WI38 (cell line): ENCODE data around the gene SPECC1.

Source experiments
- H3K4me3 ChIP-seq: 2 replicates; pipeline ENCODE4 v1.5.1; 2011; ENCODE audit warnings: low read depth, mild to moderate bottlenecking, control low read depth, low read length
- CTCF ChIP-seq: IDR thresholded peaks from 2 replicates; pipeline ENCODE4 v1.5.1; 2012; ENCODE audit warnings: low read depth, mild to moderate bottlenecking, control low read depth, low read length

Gene SPECC1

GRCh38 chr17:20063665-20064648 lies 54.8 kb downstream of the SPECC1 start:
- no peak overlapping the region for H3K4me3 ChIP-seq
- no peak for TF ChIP-seq CTCF

- TF ChIP-seq CTCF, result no peak
- no peak overlapping the region for H3K4me3 ChIP-seq
These were observed 57.1 kb downstream of the SPECC1 start for GRCh38 chr17:20066253-20066652.

GRCh38 chr17:20067711-20068110 lies 58.6 kb downstream of the SPECC1 start:
- no peak overlapping the region for H3K4me3 ChIP-seq
- no peak for TF ChIP-seq CTCF

GRCh38 chr17:20068445-20068844 lies 59.3 kb downstream of the SPECC1 start:
- H3K4me3 ChIP-seq, result no peak overlapping the region
- TF ChIP-seq CTCF, result no peak

GRCh38 chr17:20071824-20072691 lies 62.9 kb downstream of the SPECC1 start:
- no peak for TF ChIP-seq CTCF
- no peak overlapping the region for H3K4me3 ChIP-seq

- no peak for TF ChIP-seq CTCF
- no peak overlapping the region for H3K4me3 ChIP-seq
These were observed 63.5 kb downstream of the SPECC1 start for GRCh38 chr17:20072692-20072992.
